WERI-Rb-1 (cell line): Measurements from ENCODE around the gene KLF1.

Source experiments
- DNase-seq: peaks from one replicate; pipeline ENCODE4 v3.0.0-alpha.2; 2020
- H3K27ac ChIP-seq: fragments of 250-450 bp; sonication (Bioruptor Pico); 2 replicates; pipeline ENCODE4 v1.5.1; 2020; ENCODE audit warnings: mild to moderate bottlenecking, moderate library complexity
- H3K27me3 ChIP-seq: fragments of 250-450 bp; sonication (Bioruptor Pico); 2 replicates; pipeline ENCODE4 v1.5.1; 2021; ENCODE audit warnings: mild to moderate bottlenecking, low read depth, moderate library complexity; ENCODE audit not compliant: insufficient read depth, severe bottlenecking
- H3K36me3 ChIP-seq: fragments of 250-450 bp; sonication (Bioruptor Pico); 2 replicates; pipeline ENCODE4 v1.5.1; 2020; ENCODE audit warnings: mild to moderate bottlenecking, moderate library complexity
- H3K4me3 ChIP-seq: 2 replicates; pipeline ENCODE4 v1.5.1; 2011; ENCODE audit warnings: low read depth, mild to moderate bottlenecking, control low read depth, low read length
- H3K9me3 ChIP-seq: fragments of 250-450 bp; sonication (Bioruptor Pico); 2 replicates; pipeline ENCODE4 v1.5.1; 2021; ENCODE audit warnings: mild to moderate bottlenecking, moderate library complexity; ENCODE audit not compliant: severe bottlenecking
- CTCF ChIP-seq: IDR thresholded peaks from 2 replicates; pipeline ENCODE4 v1.5.1; 2011; ENCODE audit warnings: low read depth, mild to moderate bottlenecking, control low read depth, inconsistent platforms, low read length

Gene KLF1

DNA sequence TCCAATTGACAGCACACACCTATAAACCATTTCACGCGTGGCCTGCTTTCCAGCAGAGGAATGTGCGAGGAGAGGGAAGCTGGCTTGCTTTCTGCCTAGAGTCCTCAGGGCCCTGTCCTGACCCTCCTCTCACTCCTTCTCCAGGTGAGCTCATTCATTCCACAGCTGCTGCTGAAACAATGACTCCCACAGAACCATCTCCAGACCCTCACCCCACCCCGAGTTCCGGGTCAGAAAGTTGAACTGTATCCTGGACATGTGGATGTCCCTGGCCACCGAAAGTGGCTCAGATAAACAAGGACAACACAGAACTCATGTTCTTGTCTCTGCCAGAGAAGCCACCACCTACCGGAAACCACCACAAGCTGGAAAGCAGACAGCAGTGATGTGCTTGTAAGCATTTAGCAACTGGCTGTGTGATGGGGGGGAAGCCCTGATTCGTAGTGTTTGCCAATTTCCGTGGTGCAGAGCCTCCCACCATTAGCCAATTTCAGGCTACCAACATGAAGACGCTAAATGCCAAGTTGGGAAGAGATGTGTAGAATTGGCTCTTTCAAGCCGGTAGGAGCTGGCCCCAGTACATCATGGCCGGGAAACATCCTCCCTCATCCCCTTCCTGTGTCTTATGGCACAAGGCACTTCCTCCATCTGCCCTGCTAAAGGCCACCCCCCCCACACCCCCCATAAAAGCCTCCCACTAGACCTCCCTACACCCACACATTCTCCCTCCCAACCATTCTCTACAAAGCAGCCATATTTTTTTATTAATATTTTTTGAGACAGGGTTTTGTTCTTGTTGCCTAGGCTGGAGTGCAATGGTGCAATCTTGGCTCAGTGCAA is 27.1 kb upstream of the KLF1 start:
- H3K9me3 ChIP-seq = no peaks in the 10 kb centered on the region
- DNase-seq = no peak
- TF ChIP-seq CTCF = no peak
- H3K27ac ChIP-seq = peak overlapping the region; percentile 90
- H3K27me3 ChIP-seq = no peaks in the 10 kb centered on the region
- peaks cover 5% of the 10 kb centered on the region for H3K36me3 ChIP-seq
- no peak overlapping the region for H3K4me3 ChIP-seq

- Histone ChIP-seq H3K4me3 (peak overlapping the region; percentile 40), H3K27me3 (no peaks in the 10 kb centered on the region), H3K27ac (peak overlapping the region; percentile 90), H3K36me3 (peaks cover 5% of the 10 kb centered on the region), H3K9me3 (no peaks in the 10 kb centered on the region)
- TF ChIP-seq CTCF = no peak
- peak; percentile 95 for DNase-seq
These were observed 26.1 kb upstream of the KLF1 start for GRCh38 chr19:12913011-12913561.

DNA sequence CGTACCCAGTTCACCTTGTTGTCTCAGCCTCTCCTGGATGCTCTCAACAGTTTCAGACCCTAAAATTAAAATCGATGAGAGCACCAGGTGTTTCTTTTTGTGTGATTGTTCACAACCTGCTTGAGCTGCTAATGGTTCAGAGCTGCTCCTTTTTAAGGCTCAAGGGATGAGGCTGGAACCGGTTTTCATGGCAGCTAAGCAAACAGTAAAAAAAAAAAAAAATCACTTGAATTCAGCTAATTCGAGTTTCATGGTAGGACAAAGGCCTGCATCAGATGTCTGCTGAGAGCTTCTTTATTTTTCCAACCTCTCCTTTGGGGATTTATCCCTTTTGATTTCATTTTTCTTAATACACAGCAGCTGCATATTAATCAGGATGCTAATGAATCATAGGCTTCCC is 25.6 kb upstream of the KLF1 start:
- Histone ChIP-seq H3K4me3 (peak overlapping the region; percentile 40), H3K27ac (peak overlapping the region; percentile 90), H3K9me3 (no peaks in the 10 kb centered on the region), H3K27me3 (no peaks in the 10 kb centered on the region), H3K36me3 (peaks cover 5% of the 10 kb centered on the region)
- DNase-seq = no peak
- no peak for TF ChIP-seq CTCF

DNA sequence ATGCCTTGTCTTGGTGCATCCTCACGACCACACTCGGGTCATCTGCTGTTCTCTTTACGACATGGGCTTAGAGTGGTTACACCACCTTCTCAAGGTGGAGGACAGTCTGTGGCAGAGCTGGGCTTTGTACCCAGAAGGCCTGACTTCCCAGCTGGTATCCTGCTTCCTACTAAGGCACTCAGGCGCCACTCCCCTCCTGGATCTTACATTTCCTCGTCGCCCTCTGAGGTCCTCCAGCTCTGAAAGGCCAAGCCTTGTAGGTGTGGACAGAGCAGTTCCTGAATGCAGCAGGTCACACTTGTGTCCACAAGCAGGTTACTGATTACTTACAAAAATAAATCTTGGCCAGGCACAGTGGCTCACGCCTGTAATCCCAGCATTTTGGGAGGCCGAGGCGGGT is 20.2 kb upstream of the KLF1 start:
- H3K9me3 ChIP-seq = no peaks in the 10 kb centered on the region
- no peak overlapping the region for H3K27ac ChIP-seq
- H3K27me3 ChIP-seq = no peaks in the 10 kb centered on the region
- no peak for TF ChIP-seq CTCF
- 0 out of 2 replicates have a peak, but pooled peaks cover 3% of the 10 kb centered on the region for H3K36me3 ChIP-seq
- no peak for DNase-seq
- no peak overlapping the region for H3K4me3 ChIP-seq

DNA sequence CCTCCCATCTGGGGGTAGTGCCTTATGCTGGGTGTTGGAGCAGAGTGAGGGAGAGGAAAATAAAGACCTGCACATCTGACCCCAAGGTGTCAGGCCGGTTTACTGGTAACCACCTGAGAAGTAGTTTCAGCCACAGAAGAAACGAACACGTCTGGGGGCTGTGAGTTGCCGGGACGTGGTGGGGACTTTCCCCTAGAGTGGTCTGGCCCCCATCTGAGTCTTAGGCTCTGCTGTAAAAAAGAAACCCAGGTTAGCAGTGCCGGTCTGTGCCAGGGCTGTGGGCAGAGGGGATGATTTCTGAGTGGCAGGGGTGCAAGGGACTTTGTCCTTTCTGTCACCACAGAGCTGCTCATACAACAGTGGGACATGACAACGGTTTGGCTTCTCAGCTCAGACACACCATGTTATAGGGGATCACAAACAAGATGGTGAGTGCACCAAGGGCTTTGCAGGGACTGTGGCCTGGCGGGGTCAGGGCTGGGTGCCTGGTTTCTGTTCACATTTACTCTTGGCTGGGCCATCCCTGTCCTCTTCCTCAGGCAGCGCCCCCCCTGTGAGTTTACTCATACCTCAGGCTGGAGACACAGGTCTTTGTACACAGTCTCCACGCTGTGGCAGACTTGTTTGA is 13.0 kb upstream of the KLF1 start:
- TF ChIP-seq CTCF = no peak
- Histone ChIP-seq H3K36me3 (peaks cover 9% of the 10 kb centered on the region; the same call in 1 of the 2 replicates), H3K27me3 (no peaks in the 10 kb centered on the region), H3K9me3 (no peaks in the 10 kb centered on the region), H3K27ac (no peak overlapping the region), H3K4me3 (no peak overlapping the region)
- no peak for DNase-seq
